HG03097 (cell line): ENCODE data around the gene DCTD.

Experiments
- ATAC-seq: cut with Tn5 transposase; IDR thresholded peaks from one replicate; pipeline ENCODE4 v1.9.1; 2021; ENCODE audit not compliant: unreplicated experiment, low FRiP score

The DCTD gene

DNA sequence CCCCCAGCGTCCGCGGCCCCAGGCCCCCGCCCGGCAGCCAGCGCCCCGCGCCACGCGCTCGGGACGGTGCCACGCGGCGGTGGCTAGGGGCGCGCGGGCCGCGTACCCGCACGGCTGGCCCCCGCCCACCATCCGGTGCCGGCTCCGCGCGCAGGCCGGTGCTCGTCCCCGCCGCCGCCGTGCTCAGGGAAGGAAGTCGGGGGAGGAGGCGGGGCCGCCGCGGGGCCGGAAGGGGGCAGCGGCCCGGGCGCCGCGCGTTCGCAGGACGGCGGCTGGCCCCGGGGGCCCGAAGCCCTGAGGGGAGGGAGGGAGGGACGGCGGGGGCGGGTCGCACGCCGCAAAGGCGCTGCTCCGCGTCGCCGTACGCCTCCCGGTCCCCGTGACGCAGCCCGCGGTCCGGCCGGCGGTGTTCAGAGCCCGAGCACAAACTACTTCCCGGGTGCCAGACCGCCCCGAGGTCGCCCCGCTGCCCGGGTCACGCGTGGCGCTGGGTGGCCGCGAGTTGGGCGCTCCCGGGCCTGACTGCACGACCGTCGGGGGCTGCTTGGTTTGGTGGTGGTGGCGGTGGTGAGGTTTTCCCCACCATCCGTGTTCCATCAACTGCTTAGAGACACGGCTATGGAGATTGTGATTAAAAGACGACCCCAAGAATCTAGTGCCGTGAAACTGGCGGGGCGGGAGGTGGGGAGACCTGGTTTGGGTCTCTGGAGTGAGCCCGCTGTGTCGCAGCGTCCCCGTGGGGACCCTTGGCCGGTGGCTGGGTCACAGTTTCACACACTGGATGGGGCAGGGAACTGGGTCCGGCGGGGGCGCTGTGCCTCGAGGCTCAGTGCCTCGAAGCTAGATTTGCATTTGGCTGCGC lies at the start of gene DCTD:
TSS of gene DCTD (minus strand) at position 205 of the 862 bp plus-strand sequence. CDS start 1,818 bp downstream, outside the sequence.
- peak; percentile 86 for ATAC-seq

DNA sequence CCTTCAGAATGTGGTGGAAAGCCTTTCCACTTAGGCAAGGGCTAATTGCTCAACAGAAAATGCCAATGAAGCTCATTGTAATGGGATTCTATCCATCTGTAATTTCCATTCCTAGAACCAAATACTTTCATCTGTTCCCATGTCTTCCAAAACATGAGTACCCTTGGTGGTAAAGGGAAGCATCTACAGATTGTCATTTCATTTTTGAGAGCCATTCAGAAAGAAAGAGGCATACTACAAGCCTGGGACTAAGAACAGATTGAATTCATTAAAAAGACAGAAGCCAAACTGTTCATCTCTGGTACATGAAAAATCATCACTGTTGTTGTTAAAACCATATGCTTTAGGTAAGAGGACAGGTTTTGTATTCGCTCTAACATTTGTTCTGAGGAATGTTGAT lies 43.6 kb upstream of the DCTD start:
- no peak for ATAC-seq

- no peak for ATAC-seq
These were observed 43.0 kb upstream of the DCTD start for GRCh38 chr4:182960228-182960627.

DNA sequence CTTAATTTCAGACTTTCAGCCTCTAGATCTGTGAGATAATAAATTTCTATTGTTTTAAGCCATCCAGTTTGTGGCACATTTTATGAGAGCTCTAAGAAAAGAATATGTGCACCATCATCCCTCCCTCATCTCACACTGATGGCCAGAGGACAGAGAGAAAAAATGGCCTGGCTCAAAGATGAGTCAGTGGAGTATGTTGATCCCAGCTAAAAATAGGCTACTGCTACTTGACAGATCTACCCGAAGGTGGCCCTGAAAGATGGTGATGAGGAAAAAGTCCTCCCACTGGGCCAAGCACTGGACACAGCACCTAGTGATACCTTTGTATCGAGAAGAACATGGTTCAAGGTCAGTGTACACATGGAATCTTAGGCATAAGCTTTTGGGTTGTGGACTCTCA lies 38.2 kb upstream of the DCTD start:
- ATAC-seq = no peak

GRCh38 chr4:182944484-182945213 lies 27.5 kb upstream of the DCTD start:
- ATAC-seq = no peak

DNA sequence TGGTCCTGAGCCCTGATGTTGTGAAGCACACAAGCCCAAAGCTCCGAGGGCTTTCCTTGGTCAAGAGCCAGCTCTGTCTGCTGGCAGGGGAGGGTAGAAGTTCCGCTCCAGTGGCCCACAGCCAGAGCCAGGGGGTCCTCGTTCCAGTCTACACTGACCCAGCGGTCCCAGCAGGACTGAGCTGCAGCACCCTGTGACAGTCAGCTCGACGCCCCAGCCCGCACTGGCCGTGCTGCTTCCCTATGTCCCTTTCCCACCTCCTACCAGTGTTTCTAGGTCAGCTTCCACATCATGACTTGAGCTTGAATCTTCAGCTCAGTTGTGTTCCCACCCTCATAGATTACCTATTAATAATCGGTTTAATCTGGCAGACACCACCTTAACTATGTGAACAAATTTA lies 22.5 kb upstream of the DCTD start:
- ATAC-seq = no peak

GRCh38 chr4:182938205-182938645 lies 21.0 kb upstream of the DCTD start:
- ATAC-seq = peak; percentile 97

GRCh38 chr4:182937268-182938204 lies 20.4 kb upstream of the DCTD start:
- no peak for ATAC-seq

GRCh38 chr4:182932651-182933050 lies 15.5 kb upstream of the DCTD start:
- ATAC-seq = no peak

DNA sequence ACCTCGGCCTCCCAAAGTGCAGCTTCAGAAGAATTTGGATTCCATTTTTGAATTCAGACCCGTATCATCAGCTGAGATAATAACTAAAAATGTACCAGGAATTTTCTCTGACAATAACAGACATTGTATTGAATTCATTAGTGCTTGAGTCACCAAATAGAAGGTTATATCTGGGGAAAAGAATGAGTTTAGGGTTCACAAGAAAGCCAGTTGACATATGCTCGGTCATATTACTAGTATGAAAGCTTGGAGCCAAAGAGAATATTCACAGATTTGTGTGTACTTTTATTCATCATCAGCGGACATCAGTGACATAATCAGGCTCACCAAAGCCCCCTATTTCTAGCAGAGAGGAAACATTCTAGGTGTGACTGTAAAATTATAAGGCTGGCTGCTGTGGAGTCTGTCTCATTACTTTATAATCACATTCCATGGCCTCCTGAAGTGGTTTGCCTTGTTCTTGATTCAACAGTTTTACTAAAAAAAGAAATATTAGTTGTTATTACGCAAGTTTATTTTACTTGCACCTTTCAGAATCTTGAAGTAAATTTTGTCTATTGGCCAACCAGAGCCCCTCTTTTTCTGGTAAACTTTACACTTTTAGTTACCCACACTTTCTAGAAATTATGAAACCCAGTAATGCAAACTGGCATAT lies 14.6 kb upstream of the DCTD start:
- ATAC-seq = no peak

DNA sequence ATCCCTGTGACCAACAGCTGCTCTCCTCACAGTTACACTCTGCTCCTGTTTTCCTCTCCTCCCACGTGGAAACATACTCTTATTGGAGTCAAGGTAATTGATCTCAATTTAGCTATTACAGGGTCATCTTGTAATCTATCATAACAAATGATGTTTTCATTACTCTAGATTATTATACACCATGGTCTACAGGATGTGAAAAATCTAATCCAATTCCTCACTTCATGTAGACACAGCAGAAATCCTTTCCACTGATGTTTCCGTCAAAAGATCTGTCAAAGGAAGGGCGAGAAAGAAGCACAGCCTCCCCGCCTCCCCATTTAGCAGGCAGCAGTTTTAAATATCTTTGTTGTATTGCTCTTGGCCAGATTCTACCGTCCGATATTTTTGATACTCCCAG lies 13.7 kb upstream of the DCTD start:
- no peak for ATAC-seq

GRCh38 chr4:182929296-182929695 lies 12.1 kb upstream of the DCTD start:
- ATAC-seq = no peak

DNA sequence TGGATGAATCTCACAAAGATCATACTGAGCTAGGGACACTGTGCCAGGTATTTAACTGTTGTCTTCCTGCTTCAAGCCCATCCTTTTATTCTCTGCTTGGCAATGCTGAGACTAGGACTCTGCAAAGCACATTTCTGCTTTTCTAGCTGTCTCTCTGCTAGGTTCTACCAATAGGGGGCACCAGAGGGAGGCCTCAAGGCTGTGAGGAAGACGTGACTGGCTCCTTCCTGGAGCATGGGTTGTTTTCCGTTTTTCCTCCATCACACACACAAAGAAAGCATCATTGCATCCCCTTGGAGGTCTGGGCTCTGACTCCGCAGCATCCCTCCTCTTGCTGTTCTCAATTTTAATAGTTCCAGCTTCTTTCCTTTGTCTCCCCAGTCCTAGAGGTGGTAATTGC lies 10.9 kb upstream of the DCTD start:
- ATAC-seq = no peak

DNA sequence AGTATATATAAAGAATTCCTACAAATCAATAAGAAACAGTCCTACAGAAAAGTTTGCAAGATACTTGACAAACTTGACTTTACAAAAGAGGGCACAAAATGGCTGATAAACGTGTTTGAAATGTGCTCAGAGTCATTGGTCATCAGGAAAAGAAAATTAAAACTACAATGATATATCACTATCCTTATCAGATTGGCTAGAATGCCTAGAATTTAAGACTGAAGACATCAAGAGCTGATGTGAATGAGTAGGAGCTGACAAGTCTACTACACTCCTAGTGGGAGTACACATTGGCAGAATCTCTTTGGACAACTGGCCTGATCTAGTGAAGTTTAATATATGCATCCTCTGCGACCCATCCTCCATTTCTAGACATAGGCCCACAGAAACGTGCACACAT lies 10.3 kb upstream of the DCTD start:
- ATAC-seq = no peak

- ATAC-seq = no peak
These were observed 8.7 kb upstream of the DCTD start for GRCh38 chr4:182925855-182926254.

- peak; percentile 92 for ATAC-seq
These were observed 8.1 kb upstream of the DCTD start for GRCh38 chr4:182925298-182925757.

DNA sequence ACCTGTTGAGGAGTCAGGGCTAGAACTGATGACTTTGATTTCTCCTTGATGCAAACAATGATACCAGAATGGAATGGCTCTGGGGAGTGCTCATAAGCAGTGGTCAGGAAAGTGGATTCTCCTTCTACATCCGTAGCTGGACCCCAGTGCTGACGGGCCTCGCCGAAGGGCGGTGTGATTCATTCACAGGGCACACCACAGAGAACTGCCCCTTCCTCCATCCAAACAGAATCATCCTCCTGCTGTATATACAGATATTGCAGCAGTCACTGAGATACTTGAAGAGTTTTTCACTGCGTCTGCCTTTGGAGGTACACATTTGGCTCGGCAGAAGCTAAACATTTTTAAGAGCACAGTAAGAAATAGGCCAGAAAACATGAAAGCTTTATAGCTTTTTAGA lies 7.3 kb upstream of the DCTD start:
- no peak for ATAC-seq

DNA sequence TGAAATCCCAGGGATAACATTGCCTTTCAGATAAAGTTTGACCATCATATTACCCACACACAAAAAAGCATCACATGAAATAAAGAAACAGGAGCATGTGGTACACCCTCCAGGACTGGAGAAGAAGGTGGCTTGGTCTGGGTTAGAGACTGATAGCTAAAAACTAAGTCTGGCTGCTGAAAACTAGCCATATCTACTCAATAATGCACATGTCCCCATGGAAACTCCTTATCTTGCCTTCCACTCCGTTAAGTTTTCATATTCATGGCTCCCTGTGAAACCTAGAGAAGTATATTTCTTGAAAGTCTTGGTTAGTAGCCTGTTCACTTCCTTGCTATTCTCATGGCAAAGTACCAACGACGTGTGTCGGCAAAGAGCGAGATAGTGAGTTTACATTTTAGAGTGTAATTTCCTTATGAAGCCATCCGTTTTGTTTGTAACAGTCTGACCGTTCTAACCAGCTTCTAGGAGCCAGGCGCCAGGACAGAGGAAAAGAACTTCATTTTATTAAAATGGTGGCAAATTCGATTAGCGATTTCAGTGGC lies 6.7 kb upstream of the DCTD start:
- no peak for ATAC-seq

GRCh38 chr4:182923366-182923765 lies 6.2 kb upstream of the DCTD start:
- no peak for ATAC-seq
